Prostate gland (tissue), 2 donors: Measurements from ENCODE around the gene PROB1. TPM values are rescaled to one million over a fixed set of nuclear protein-coding genes. Genes with fewer than 3 reads are reported as not detected.

ENCODE experiments used
- DNase-seq: peaks from one replicate; pipeline ENCODE4 v3.0.0-alpha.2; 2019; ENCODE audit warnings: low spot score
- H3K27ac ChIP-seq, 2 donors: fragments of 200-600 bp; sonication (generic); 2 replicates each; pipeline ENCODE4 v1.5.1; 2017 to 2019
- H3K27me3 ChIP-seq: fragments of 200-600 bp; sonication (generic); replicated peaks from 2 replicates; pipeline ENCODE4 v1.5.1; 2019; ENCODE audit not compliant: insufficient read depth
- H3K36me3 ChIP-seq, 2 donors: fragments of 200-600 bp; sonication (generic); 1 replicate in 1 of 2; 2 replicates in 1 of 2; pipeline versions ENCODE4 v1.5.1 to v1.8.1; 2017 to 2019
- H3K4me1 ChIP-seq: fragments of 200-600 bp; sonication (generic); replicated peaks from 2 replicates; pipeline ENCODE4 v1.5.1; 2019
- H3K4me3 ChIP-seq, 2 donors: fragments of 200-600 bp; sonication (generic); 2 replicates each; pipeline ENCODE4 v1.5.1; 2017 to 2019
- H3K9me3 ChIP-seq: fragments of 200-600 bp; sonication (generic); 2 replicates; pipeline ENCODE4 v1.5.1; 2017
- POLR2A ChIP-seq: fragments of 450-650 bp; IDR thresholded peaks from one replicate; pipeline ENCODE4 v1.6.1; 2016; ENCODE audit warnings: antibody characterized with exemption, mild to moderate bottlenecking
- POLR2AphosphoS5 ChIP-seq: sonication (generic); formaldehyde crosslinking; IDR thresholded peaks from one replicate; pipeline ENCODE4 v1.6.1; 2017; ENCODE audit warnings: antibody characterized with exemption
- WGBS: methylation state at CpG from one replicate; pipeline ENCODE4 v1.1.5; 2018; 5-methylcytosine and 5-hydroxymethylcytosine counted together
- intact Hi-C: fragments of 100-400 bp; cut with DNase I; formaldehyde crosslinking; loops from one replicate; pipeline ENCODE4 v1.14.2; 2022
- total RNA-seq, 2 donors: library from RNA; depleted of rRNA; stranded (reverse); fragments of >200 nt; gene quantifications; one replicate each; pipeline ENCODE4 v1.1.0, GENCODE V29; 2016
- TF ChIP-seq, protein P1 (sequence below), 4 experiments: fragments of 200-600 bp in 2 of 4; fragments of 450-650 bp in 2 of 4; sonication (generic) in 2 of 4; IDR thresholded peaks; 1 replicate in 3 of 4; 2 replicates in 1 of 4; pipeline ENCODE4 v1.5.1; 2016 to 2019; ENCODE audit warnings: antibody characterized with exemption in 4 of 4, mild to moderate bottlenecking in 2 of 4, moderate library complexity in 2 of 4

PROB1 gene
- total RNA-seq, 2 donors from 2014 or later: 2.4 TPM

DNA sequence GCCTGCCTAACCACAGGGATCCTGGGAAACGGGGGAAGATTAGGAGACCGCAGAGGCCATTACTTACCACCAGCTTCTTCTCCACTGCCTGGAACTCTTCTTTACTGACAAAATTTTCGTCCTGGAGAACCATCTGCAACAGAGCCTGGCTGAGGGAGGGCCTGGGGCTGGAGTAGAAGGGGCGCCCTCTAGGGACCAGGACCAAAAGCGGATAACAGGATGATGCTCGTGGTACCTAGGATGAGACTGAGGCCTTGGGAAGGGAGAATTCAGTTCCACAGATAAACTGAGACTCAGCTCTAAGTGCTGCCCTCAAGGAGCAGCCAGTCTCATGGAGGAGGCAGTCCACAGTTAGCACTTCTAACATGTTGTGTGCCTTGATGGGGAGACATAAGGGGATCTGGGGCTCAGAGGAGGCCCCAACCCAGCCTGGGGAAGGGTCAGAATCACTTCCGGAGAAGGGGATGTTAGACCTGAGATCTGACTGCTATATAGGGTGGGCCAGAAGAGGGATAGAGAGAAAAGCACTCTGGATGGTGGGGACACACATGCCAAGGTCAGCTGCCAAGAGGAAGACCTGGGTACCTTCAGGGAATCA, 7.8 kb upstream of the PROB1 start:
- Histone ChIP-seq H3K4me1 (peaks cover 4% of the 10 kb centered on the region), H3K4me3 (no peak overlapping the region), H3K27ac (peak overlapping the region; percentile 89 to 94), H3K36me3 (no peaks in the 10 kb centered on the region), H3K27me3 (no peaks in the 10 kb centered on the region), H3K9me3 (no peaks in the 10 kb centered on the region)
- WGBS: 78% methylated on average over 7 of the region's 7 CpGs
- intact Hi-C loops: no loop called here
- TF ChIP-seq POLR2A (no peak), POLR2AphosphoS5 (no peak)
- TF ChIP-seq, protein P1, sequence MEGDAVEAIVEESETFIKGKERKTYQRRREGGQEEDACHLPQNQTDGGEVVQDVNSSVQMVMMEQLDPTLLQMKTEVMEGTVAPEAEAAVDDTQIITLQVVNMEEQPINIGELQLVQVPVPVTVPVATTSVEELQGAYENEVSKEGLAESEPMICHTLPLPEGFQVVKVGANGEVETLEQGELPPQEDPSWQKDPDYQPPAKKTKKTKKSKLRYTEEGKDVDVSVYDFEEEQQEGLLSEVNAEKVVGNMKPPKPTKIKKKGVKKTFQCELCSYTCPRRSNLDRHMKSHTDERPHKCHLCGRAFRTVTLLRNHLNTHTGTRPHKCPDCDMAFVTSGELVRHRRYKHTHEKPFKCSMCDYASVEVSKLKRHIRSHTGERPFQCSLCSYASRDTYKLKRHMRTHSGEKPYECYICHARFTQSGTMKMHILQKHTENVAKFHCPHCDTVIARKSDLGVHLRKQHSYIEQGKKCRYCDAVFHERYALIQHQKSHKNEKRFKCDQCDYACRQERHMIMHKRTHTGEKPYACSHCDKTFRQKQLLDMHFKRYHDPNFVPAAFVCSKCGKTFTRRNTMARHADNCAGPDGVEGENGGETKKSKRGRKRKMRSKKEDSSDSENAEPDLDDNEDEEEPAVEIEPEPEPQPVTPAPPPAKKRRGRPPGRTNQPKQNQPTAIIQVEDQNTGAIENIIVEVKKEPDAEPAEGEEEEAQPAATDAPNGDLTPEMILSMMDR (IDR thresholded peaks at IDR 0.05): no peak
- no peak for DNase-seq

DNA sequence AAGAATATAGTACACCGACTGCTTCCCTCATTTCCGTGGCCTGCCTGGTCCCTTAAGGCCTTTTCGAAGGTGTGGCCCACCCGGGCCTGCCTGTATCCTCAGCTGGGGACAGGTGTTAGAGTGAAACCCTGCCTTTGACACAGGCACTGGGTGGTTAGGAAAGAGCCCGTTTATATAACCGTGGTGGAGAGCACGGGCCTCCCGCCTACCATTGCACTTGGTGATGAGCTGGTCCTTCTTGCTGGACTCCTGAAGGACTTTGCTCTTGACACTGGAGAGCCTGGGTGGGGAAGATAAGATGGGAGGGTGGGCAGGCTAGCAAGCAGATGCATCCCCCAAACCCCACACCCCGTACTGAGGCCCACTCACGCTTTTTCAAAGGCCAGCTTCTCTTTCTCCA, 6.6 kb upstream of the PROB1 start:
- TF ChIP-seq POLR2AphosphoS5 (no peak), POLR2A (no peak)
- TF ChIP-seq, protein P1 (IDR thresholded peaks at IDR 0.05): no peak
- intact Hi-C loops: no loop called here
- WGBS: 91% methylated on average over 10 of the region's 10 CpGs
- H3K27ac ChIP-seq: no peak overlapping the region
- H3K9me3 ChIP-seq: no peaks in the 10 kb centered on the region
- H3K4me3 ChIP-seq: no peak overlapping the region
- DNase-seq: no peak
- H3K27me3 ChIP-seq: no peaks in the 10 kb centered on the region
- peaks cover 4% of the 10 kb centered on the region for H3K4me1 ChIP-seq
- no peaks in the 10 kb centered on the region for H3K36me3 ChIP-seq

DNA sequence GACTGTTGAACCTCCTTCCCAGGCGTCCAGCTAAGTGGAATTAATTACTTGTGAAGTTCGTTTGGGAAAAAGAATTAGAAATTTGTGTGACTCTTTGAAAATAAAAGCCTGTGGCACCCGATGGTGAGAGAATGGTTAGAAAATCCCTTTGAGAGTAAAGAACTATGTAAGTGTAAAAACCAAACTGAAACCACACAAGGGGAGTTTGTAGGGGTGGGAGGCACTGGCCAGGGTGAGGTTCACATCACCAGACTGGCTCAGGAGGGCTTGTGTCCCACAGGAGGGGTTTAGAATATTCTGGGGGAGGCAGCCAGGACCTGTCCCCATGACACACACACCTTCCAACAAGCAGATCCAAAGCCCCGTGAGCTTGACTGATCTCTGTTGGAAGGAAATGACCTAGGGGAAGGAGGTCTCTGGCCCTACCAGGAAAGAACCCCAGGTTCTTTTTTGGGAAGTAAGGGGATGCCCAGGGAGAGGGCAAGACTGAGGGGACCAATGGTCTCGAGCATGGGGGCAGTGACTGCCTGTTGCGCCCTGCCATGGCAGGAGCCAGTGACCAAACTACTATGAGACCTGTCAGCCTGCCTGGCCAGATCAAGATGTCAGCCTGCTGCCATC, 4.7 kb upstream of the PROB1 start:
- DNase-seq: no peak
- Histone ChIP-seq H3K36me3 (no peaks in the 10 kb centered on the region), H3K4me1 (peaks cover 4% of the 10 kb centered on the region), H3K27me3 (no peaks in the 10 kb centered on the region), H3K9me3 (no peaks in the 10 kb centered on the region), H3K4me3 (no peak overlapping the region), H3K27ac (no peak overlapping the region)
- WGBS: 90% methylated on average over 6 of the region's 6 CpGs
- TF ChIP-seq POLR2AphosphoS5 (no peak), POLR2A (no peak)
- TF ChIP-seq, protein P1 (IDR thresholded peaks at IDR 0.05): no peak
- intact Hi-C loops: no loop called here

DNA sequence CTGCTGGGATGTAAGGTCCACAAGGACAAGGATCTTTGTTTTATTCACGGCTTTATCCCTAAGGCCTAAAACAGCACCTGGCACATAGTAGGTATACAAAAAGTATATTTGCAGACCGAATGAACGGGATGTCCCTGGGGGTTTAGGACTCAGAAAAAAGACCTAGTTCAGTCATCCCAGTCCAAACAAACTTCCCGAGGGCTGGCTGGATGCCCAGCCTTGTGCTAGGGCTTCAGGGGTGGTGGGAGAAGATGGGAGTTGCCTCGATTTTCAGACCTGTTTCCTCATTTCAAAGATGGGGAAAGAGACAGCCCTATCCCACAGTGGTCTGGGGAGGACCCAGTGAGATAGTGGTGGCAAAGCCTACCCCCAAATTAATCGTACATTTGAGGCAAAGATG, 3.0 kb upstream of the PROB1 start:
- DNase-seq: no peak
- WGBS: 33% methylated on average over 6 of the region's 6 CpGs
- intact Hi-C loops: no loop called here
- TF ChIP-seq, protein P1 (IDR thresholded peaks at IDR 0.05): no peak
- no peak for TF ChIP-seq POLR2A
- TF ChIP-seq POLR2AphosphoS5: no peak
- Histone ChIP-seq H3K4me1 (peaks cover 13% of the 10 kb centered on the region), H3K9me3 (no peaks in the 10 kb centered on the region), H3K36me3 (no peaks in the 10 kb centered on the region), H3K4me3 (no peak overlapping the region), H3K27me3 (no peaks in the 10 kb centered on the region), H3K27ac (no peak overlapping the region)

DNA sequence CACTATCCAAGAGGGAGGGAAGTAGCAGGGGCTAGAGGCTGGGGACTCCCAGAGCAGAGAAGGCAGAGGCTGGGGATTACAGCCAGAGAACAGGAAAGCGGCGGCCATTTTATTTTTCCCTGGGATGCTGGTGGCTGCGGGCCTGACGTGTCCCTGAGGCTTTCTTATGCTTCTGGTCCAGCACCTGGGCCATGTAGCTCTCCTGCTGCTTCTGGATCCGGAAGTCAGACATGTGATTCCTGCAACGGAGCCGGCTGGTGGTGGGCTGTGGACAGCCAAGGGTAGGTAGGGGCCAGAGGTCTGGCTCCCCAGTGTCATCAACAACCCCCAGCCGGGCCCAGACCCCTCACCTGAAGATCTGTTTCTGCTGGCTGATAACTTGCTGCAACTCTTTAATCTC, 1.8 kb upstream of the PROB1 start:
- TF ChIP-seq, protein P1 (IDR thresholded peaks at IDR 0.05): no peak
- TF ChIP-seq POLR2AphosphoS5 (no peak), POLR2A (no peak)
- H3K27me3 ChIP-seq: no peaks in the 10 kb centered on the region
- no peaks in the 10 kb centered on the region for H3K36me3 ChIP-seq
- no peak overlapping the region for H3K27ac ChIP-seq
- no peak for DNase-seq
- H3K9me3 ChIP-seq: no peaks in the 10 kb centered on the region
- no peak overlapping the region for H3K4me3 ChIP-seq
- H3K4me1 ChIP-seq: peaks cover 21% of the 10 kb centered on the region
- intact Hi-C loops: no loop called here
- 88% methylated on average over 8 of the region's 8 CpGs for WGBS
